Endothelial cell of umbilical vein (primary cell): Measurements from ENCODE around the gene RALGAPB. TPM values are rescaled to one million over a fixed set of nuclear protein-coding genes. Genes with fewer than 3 reads are reported as not detected.

Source experiments
- BruUV-seq: library from RNA; stranded (reverse); fragments of 400-500 nt; replicated peaks from 2 replicates; lab custom pipeline; 2021; lab: Mats Ljungman, UMichigan
- CTCF ChIA-PET: fragments of 300-600, 350-600 bp; sonication (Branson Sonifier 250); formaldehyde crosslinking; loops from one replicate; lab custom pipeline; 2021; ENCODE audit warnings: antibody characterized with exemption, inconsistent platforms; lab: Charles Lee
- POLR2A ChIA-PET: fragments of 300-600, 350-600 bp; sonication (Branson Sonifier 250); formaldehyde crosslinking; loops from one replicate; lab custom pipeline; 2021; ENCODE audit warnings: antibody characterized with exemption, inconsistent platforms; lab: Charles Lee
- DNase-seq: peaks from one replicate; pipeline ENCODE4 v3.0.0-alpha.2; 2011; ENCODE audit warnings: low read depth, low spot score
- FAIRE-seq: peaks from 2 replicates; lab custom pipeline; 2011; peaks lifted over from hg19 to GRCh38; lab: Jason Lieb, UNC
- H2AFZ ChIP-seq: 2 replicates; pipeline ENCODE4 v1.6.0; 2012; ENCODE audit warnings: low read depth, low read length, control low read depth, inconsistent platforms
- H3K27ac ChIP-seq: 2 replicates; pipeline ENCODE4 v1.5.1; 2011; ENCODE audit warnings: low read depth, mild to moderate bottlenecking, control low read depth, low read length, moderate library complexity; ENCODE audit not compliant: insufficient read depth
- H3K27me3 ChIP-seq, 2 experiments: 2 replicates each; pipeline versions ENCODE4 v1.6.0 to v1.6.1; 2011; ENCODE audit warnings: low read length in 2 of 2, mixed read lengths in 1 of 2; ENCODE audit not compliant: control insufficient read depth in 2 of 2, insufficient read depth in 2 of 2
- H3K36me3 ChIP-seq, 2 experiments: 2 replicates in 1 of 2; 3 replicates in 1 of 2; pipeline ENCODE4 v1.5.1; 2011; ENCODE audit warnings: low read length in 2 of 2, mild to moderate bottlenecking in 1 of 2, moderate library complexity in 1 of 2; ENCODE audit not compliant: control insufficient read depth in 2 of 2, insufficient read depth in 2 of 2; ENCODE audit errors: extremely low read depth in 1 of 2
- H3K4me1 ChIP-seq: 3 replicates; pipeline ENCODE4 v1.5.1; 2011; ENCODE audit warnings: mild to moderate bottlenecking, low read length; ENCODE audit not compliant: control insufficient read depth, insufficient read depth; ENCODE audit errors: extremely low read depth
- H3K4me2 ChIP-seq: 2 replicates; pipeline ENCODE4 v1.6.1; 2011; ENCODE audit warnings: low read length, control low read depth, mixed read lengths; ENCODE audit not compliant: insufficient read depth
- H3K4me3 ChIP-seq, 3 experiments: fragments of 200-600 bp in 1 of 3; sonication (generic), shearing (Covaris generic) in 1 of 3; replicated peaks in 1 of 3; 2 replicates each; pipeline ENCODE4 v1.5.1; 2011 to 2016; ENCODE audit warnings: control low read depth in 3 of 3, low read length in 3 of 3, mild to moderate bottlenecking in 2 of 3, inconsistent platforms in 1 of 3, low read depth in 1 of 3, moderate library complexity in 1 of 3; ENCODE audit not compliant: insufficient read depth in 1 of 3
- H3K79me2 ChIP-seq: 2 replicates; pipeline ENCODE4 v1.6.0; 2012; ENCODE audit warnings: low read length, inconsistent platforms; ENCODE audit not compliant: control insufficient read depth, insufficient read depth
- H3K9ac ChIP-seq: replicated peaks from 2 replicates; pipeline ENCODE3; 2011; ENCODE audit warnings: low read length, control low read depth; ENCODE audit not compliant: insufficient read depth; ENCODE audit errors: extremely low read depth
- H3K9me1 ChIP-seq: replicated peaks from 3 replicates; pipeline ENCODE4 v1.6.0; 2011; ENCODE audit warnings: mild to moderate bottlenecking, low read length; ENCODE audit not compliant: control insufficient read depth, insufficient read depth; ENCODE audit errors: extremely low read depth
- H3K9me3 ChIP-seq: replicated peaks from 2 replicates; pipeline ENCODE4 v1.5.1; 2012; ENCODE audit warnings: low read length, inconsistent platforms; ENCODE audit not compliant: control insufficient read depth, insufficient read depth
- H4K20me1 ChIP-seq: replicated peaks from 2 replicates; pipeline ENCODE3; 2011; ENCODE audit warnings: mild to moderate bottlenecking, low read length; ENCODE audit not compliant: control insufficient read depth, insufficient read depth; ENCODE audit errors: extremely low read depth
- EZH2 ChIP-seq: IDR thresholded peaks from 2 replicates; pipeline ENCODE4 v1.6.1; 2012; ENCODE audit warnings: borderline replicate concordance, low read depth, mild to moderate bottlenecking, moderate library complexity, low read length, inconsistent platforms; ENCODE audit not compliant: severe bottlenecking
- FOS ChIP-seq: IDR thresholded peaks from 2 replicates; pipeline ENCODE4 v1.6.1; 2011; ENCODE audit warnings: mild to moderate bottlenecking, low read length, moderate library complexity, borderline replicate concordance; ENCODE audit not compliant: insufficient read depth
- GATA2 ChIP-seq: IDR thresholded peaks from 2 replicates; pipeline ENCODE4 v1.7.0; 2011; ENCODE audit warnings: low read depth, mild to moderate bottlenecking, moderate library complexity, mixed read lengths, low read length; ENCODE audit not compliant: insufficient read length, insufficient read depth
- JUN ChIP-seq: IDR thresholded peaks from 2 replicates; pipeline ENCODE4 v1.6.1; 2011; ENCODE audit warnings: borderline replicate concordance, low read depth; ENCODE audit not compliant: insufficient read length, insufficient read depth
- MYC ChIP-seq: IDR thresholded peaks from one replicate; pipeline ENCODE4 v1.6.1; 2011; ENCODE audit warnings: mild to moderate bottlenecking, low read depth, low read length
- POLR2A ChIP-seq: IDR thresholded peaks from 2 replicates; pipeline ENCODE4 v1.6.1; 2012; ENCODE audit warnings: low read depth, mild to moderate bottlenecking, control low read depth, low read length
- POLR2AphosphoS5 ChIP-seq: IDR thresholded peaks from 2 replicates; pipeline ENCODE4 v1.6.1; 2012; ENCODE audit warnings: low read depth, mild to moderate bottlenecking, control low read depth, low read length, moderate library complexity; ENCODE audit not compliant: insufficient read depth
- dilution Hi-C: fragments of 300-500 bp; cut with MboI; formaldehyde crosslinking; loops from one replicate; pipeline ENCODE4 v1.15.0; 2019; ENCODE audit warnings: low sequenced_read_pairs; ENCODE audit not compliant: extremely low pct_ligation_motif_present
- intact Hi-C: fragments of 100-400 bp; cut with micrococcal nuclease; formaldehyde crosslinking; loops from one replicate; pipeline ENCODE4 v1.10.0; 2022
- polyA plus RNA-seq, 4 experiments: library from polyadenylated mRNA; depleted of rRNA in 3 of 4; stranded (reverse) in 3 of 4; unstranded in 1 of 4; fragments of >200 nt; gene quantifications; 2 replicates each; pipeline versions ENCODE4 v1.2.1 to v1.2.3, GENCODE V29; 2011 to 2012; ENCODE audit warnings: missing spikeins in 1 of 4
- total RNA-seq: library from RNA; stranded (reverse); gene quantifications from 2 replicates; pipeline ENCODE4 v1.2.3, GENCODE V29; 2021
- TF ChIP-seq, protein P1 (sequence below), 2 donors: IDR thresholded peaks; 1 replicate in 1 of 2; 2 replicates in 1 of 2; pipeline ENCODE4 v1.5.1; 2011; ENCODE audit warnings: low read length in 2 of 2, mild to moderate bottlenecking in 2 of 2, moderate library complexity in 2 of 2, control low read depth in 1 of 2, inconsistent platforms in 1 of 2, low read depth in 1 of 2; ENCODE audit not compliant: insufficient read depth in 1 of 2; ENCODE audit errors: extremely low read depth in 1 of 2
- TF ChIP-seq, protein P2 (sequence below): IDR thresholded peaks from 2 replicates; pipeline ENCODE4 v1.6.1; 2011; ENCODE audit not compliant: insufficient read depth, insufficient read length

The RALGAPB gene
- total and polyA plus RNA-seq, 2 donors (not counting 3 experiments of a cell fraction or from before 2014, with no cell fraction given) = 12.8 to 38.7 TPM

DNA sequence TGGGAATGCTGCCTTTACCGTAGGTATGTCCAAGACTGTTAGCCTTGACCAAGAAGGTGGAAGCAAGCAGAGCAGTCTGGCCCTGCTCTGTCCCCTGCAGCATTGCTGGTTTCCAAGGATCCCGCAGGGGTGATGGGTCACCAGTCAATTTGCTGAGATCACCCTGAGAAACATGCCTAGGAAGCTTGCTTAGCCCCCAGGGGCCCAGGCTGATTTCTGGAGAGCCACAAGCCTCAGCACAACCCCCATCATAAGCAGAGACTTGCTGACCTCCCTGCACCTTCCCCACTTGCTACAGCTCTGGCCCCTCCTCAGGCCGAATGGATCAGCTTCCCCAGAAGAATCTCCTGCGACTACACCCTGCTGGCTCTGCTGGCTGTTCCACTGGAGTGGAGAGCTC lies 150.4 kb downstream of the RALGAPB start:
- BruUV-seq = no TSS peak
- H3K9me3 ChIP-seq = no peaks in the 10 kb centered on the region
- CTCF ChIA-PET = interaction anchor here (0.9 to 3.0 kb wide), 3 partner anchors 8 to 303 kb away, joined by 3 to 12 read pairs (median 3); partner anchors contain the start of gene FAM83D

More for the DNA sequence above, 150.4 kb downstream of the RALGAPB start:
- intact Hi-C loops (no loop called here), dilution Hi-C loops (no loop called here)
- Histone ChIP-seq H3K27me3 (peaks cover 12 to 15% of the 10 kb centered on the region in 2 experiments), H3K9me1 (no peaks in the 10 kb centered on the region), H3K27ac (no peak overlapping the region), H4K20me1 (no peaks in the 10 kb centered on the region), H3K9ac (no peak overlapping the region), H2AFZ (no peak overlapping the region), H3K4me1 (no peaks in the 10 kb centered on the region), H3K36me3 (no peaks in the 10 kb centered on the region), H3K4me2 (no peak overlapping the region), H3K4me3 (no peak overlapping the region), H3K79me2 (no peaks in the 10 kb centered on the region)
- FAIRE-seq (no peak), DNase-seq (no peak)
- TF ChIP-seq GATA2 (no peak), JUN (no peak), EZH2 (no peak), MYC (no peak), FOS (no peak), POLR2AphosphoS5 (no peak), POLR2A (no peak)
- TF ChIP-seq, protein P1, sequence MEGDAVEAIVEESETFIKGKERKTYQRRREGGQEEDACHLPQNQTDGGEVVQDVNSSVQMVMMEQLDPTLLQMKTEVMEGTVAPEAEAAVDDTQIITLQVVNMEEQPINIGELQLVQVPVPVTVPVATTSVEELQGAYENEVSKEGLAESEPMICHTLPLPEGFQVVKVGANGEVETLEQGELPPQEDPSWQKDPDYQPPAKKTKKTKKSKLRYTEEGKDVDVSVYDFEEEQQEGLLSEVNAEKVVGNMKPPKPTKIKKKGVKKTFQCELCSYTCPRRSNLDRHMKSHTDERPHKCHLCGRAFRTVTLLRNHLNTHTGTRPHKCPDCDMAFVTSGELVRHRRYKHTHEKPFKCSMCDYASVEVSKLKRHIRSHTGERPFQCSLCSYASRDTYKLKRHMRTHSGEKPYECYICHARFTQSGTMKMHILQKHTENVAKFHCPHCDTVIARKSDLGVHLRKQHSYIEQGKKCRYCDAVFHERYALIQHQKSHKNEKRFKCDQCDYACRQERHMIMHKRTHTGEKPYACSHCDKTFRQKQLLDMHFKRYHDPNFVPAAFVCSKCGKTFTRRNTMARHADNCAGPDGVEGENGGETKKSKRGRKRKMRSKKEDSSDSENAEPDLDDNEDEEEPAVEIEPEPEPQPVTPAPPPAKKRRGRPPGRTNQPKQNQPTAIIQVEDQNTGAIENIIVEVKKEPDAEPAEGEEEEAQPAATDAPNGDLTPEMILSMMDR (IDR thresholded peaks at IDR 0.05; ENCODE audit: extremely low read depth in 1 of 2, insufficient read depth in 1 of 2, low read depth in 1 of 2, low read length in 2 of 2) = no peak
- TF ChIP-seq, protein P2, sequence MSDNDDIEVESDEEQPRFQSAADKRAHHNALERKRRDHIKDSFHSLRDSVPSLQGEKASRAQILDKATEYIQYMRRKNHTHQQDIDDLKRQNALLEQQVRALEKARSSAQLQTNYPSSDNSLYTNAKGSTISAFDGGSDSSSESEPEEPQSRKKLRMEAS = no peak
- POLR2A ChIA-PET = no interaction called here
